Measurements from ENCODE around the gene IMMP2L. TPM values are rescaled to one million over a fixed set of nuclear protein-coding genes. Genes with fewer than 3 reads are reported as not detected.
A peak's percentile ranks its signal among the peaks of the same experiment; 100 is the strongest.

IMMP2L gene
- total RNA-seq, 1 experiment from 2014 or later, result 8.6 TPM

DNA sequence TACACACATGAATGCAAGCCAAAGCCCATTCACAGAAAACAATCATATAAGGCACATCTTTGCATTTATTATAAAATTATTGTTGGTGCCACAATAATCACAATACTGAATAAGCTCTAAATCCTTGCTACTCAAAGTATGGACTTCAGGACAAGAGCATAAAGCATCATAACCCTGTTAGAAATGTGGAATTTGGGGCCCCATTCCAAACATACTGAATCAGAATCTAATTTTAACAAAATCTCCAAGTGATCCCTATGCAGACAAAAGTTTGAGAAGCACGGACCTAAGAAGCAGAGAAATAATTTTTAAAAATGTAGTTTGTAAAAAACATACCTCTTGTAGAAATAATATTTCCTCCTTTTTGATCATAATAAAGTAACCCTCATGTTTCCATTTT is 199.2 kb downstream of the IMMP2L start:
- Histone ChIP-seq H3K27me3 (ENCODE audit: low read length) (no peaks in the 10 kb centered on the region), H3K79me2 (ENCODE audit: low read length) (no peaks in the 10 kb centered on the region), H3K4me1 (ENCODE audit: insufficient read depth, low read length) (peaks cover 20% of the 10 kb centered on the region), H3K9me2 (replicated peaks; ENCODE audit: low read length) (no peaks in the 10 kb centered on the region), H4K20me1 (ENCODE audit: low read length) (no peaks in the 10 kb centered on the region), H3F3A (ENCODE audit: low read length, unreplicated experiment) (no peaks in the 10 kb centered on the region), H3K4me2 (ENCODE audit: low read length) (peak overlapping the region; percentile 26; the same call in 1 of the 2 replicates), H3K36me3 (ENCODE audit: low read depth, low read length) (no peaks in the 10 kb centered on the region), H3K27ac (ENCODE audit: low read length) (no peak overlapping the region), H3K9ac (ENCODE audit: low read length) (no peak overlapping the region), H3K9me3 (ENCODE audit: low read length) (no peaks in the 10 kb centered on the region), H3K4me3 (ENCODE audit: low read length) (no peak overlapping the region), H2AFZ (ENCODE audit: low read length) (no peak overlapping the region)
- no peak for TF ChIP-seq EZH2phosphoT487 (IDR thresholded peaks at IDR 0.05; ENCODE audit: borderline replicate concordance, low read length)
- no peak for TF ChIP-seq EZH2 (IDR thresholded peaks at IDR 0.05; ENCODE audit: low read length, unreplicated experiment)
- TF ChIP-seq, protein P1, sequence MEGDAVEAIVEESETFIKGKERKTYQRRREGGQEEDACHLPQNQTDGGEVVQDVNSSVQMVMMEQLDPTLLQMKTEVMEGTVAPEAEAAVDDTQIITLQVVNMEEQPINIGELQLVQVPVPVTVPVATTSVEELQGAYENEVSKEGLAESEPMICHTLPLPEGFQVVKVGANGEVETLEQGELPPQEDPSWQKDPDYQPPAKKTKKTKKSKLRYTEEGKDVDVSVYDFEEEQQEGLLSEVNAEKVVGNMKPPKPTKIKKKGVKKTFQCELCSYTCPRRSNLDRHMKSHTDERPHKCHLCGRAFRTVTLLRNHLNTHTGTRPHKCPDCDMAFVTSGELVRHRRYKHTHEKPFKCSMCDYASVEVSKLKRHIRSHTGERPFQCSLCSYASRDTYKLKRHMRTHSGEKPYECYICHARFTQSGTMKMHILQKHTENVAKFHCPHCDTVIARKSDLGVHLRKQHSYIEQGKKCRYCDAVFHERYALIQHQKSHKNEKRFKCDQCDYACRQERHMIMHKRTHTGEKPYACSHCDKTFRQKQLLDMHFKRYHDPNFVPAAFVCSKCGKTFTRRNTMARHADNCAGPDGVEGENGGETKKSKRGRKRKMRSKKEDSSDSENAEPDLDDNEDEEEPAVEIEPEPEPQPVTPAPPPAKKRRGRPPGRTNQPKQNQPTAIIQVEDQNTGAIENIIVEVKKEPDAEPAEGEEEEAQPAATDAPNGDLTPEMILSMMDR (conservative IDR thresholded peaks at IDR 0.05; ENCODE audit: low read depth, low read length), result no peak
- BruUV-seq (replicated peaks), result no TSS peak
- CTCF ChIA-PET, result interaction anchor here (0.7 kb wide), 1 partner anchor 16 kb away, joined by 4 read pairs; no protein-coding TSS in a partner anchor
- ATAC-seq (no peak), DNase-seq (no peak)
- POLR2A ChIA-PET (ENCODE audit: unreplicated experiment), result no interaction called here
- intact Hi-C loops (cut with micrococcal nuclease), result loop anchor here (5.0 kb wide), 1 partner anchor 74 kb away; no protein-coding TSS in a partner anchor

- ChIA-PET POLR2A (ENCODE audit: unreplicated experiment) (no interaction called here), CTCF (interaction anchor here (0.7 kb wide), 1 partner anchor 16 kb away, joined by 4 read pairs; no protein-coding TSS in a partner anchor)
- Histone ChIP-seq H3K4me2 (ENCODE audit: low read length) (peak overlapping the region; percentile 26; the same call in 1 of the 2 replicates), H3K9me2 (replicated peaks; ENCODE audit: low read length) (no peaks in the 10 kb centered on the region), H3K27ac (ENCODE audit: low read length) (no peak overlapping the region), H3K4me1 (ENCODE audit: insufficient read depth, low read length) (peaks cover 25% of the 10 kb centered on the region), H4K20me1 (ENCODE audit: low read length) (no peaks in the 10 kb centered on the region), H3K79me2 (ENCODE audit: low read length) (no peaks in the 10 kb centered on the region), H3K27me3 (ENCODE audit: low read length) (no peaks in the 10 kb centered on the region), H3F3A (ENCODE audit: low read length, unreplicated experiment) (no peaks in the 10 kb centered on the region), H3K9me3 (ENCODE audit: low read length) (no peaks in the 10 kb centered on the region), H3K9ac (ENCODE audit: low read length) (no peak overlapping the region), H3K36me3 (ENCODE audit: low read depth, low read length) (no peaks in the 10 kb centered on the region), H3K4me3 (ENCODE audit: low read length) (no peak overlapping the region), H2AFZ (ENCODE audit: low read length) (no peak overlapping the region)
- TF ChIP-seq, protein P1 (conservative IDR thresholded peaks at IDR 0.05; ENCODE audit: low read depth, low read length), result no peak
- TF ChIP-seq EZH2phosphoT487 (IDR thresholded peaks at IDR 0.05; ENCODE audit: borderline replicate concordance, low read length) (no peak), EZH2 (IDR thresholded peaks at IDR 0.05; ENCODE audit: low read length, unreplicated experiment) (no peak)
- intact Hi-C loops (cut with micrococcal nuclease), result loop anchor here (5.0 kb wide), 1 partner anchor 75 kb away; no protein-coding TSS in a partner anchor
- ATAC-seq (no peak), DNase-seq (peak; percentile 8)
- BruUV-seq (replicated peaks), result no TSS peak
Observed at GRCh38 chr7:111362506-111363054, 199.7 kb downstream of the IMMP2L start.

GRCh38 chr7:111358915-111359314 is 203.4 kb downstream of the IMMP2L start:
- BruUV-seq (replicated peaks), result no TSS peak
- Histone ChIP-seq H3K79me2 (ENCODE audit: low read length) (no peaks in the 10 kb centered on the region), H3K9ac (ENCODE audit: low read length) (no peak overlapping the region), H3K36me3 (ENCODE audit: low read depth, low read length) (no peaks in the 10 kb centered on the region), H4K20me1 (ENCODE audit: low read length) (no peaks in the 10 kb centered on the region), H3K4me1 (ENCODE audit: insufficient read depth, low read length) (peaks cover 21% of the 10 kb centered on the region), H3K4me3 (ENCODE audit: low read length) (no peak overlapping the region), H2AFZ (ENCODE audit: low read length) (no peak overlapping the region), H3K9me3 (ENCODE audit: low read length) (no peaks in the 10 kb centered on the region), H3K9me2 (replicated peaks; ENCODE audit: low read length) (no peaks in the 10 kb centered on the region), H3K27me3 (ENCODE audit: low read length) (no peaks in the 10 kb centered on the region), H3F3A (ENCODE audit: low read length, unreplicated experiment) (no peaks in the 10 kb centered on the region), H3K27ac (ENCODE audit: low read length) (no peak overlapping the region), H3K4me2 (ENCODE audit: low read length) (no peak overlapping the region)
- POLR2A ChIA-PET (ENCODE audit: unreplicated experiment), result interaction anchor here (0.6 kb wide), 2 partner anchors 12 to 204 kb away, joined by 3 read pairs; partner anchors contain the start of gene IMMP2L
- ATAC-seq (no peak), DNase-seq (no peak)
- no peak for TF ChIP-seq EZH2phosphoT487 (IDR thresholded peaks at IDR 0.05; ENCODE audit: borderline replicate concordance, low read length)
- TF ChIP-seq EZH2 (IDR thresholded peaks at IDR 0.05; ENCODE audit: low read length, unreplicated experiment), result no peak
- TF ChIP-seq, protein P1 (conservative IDR thresholded peaks at IDR 0.05; ENCODE audit: low read depth, low read length), result no peak
- CTCF ChIA-PET, result no interaction called here
- intact Hi-C loops (cut with micrococcal nuclease), result no loop called here
